Aorta (tissue), 5 donors: ENCODE measurements around the gene SCN4A. TPM values are rescaled to one million over a fixed set of nuclear protein-coding genes. Genes with fewer than 3 reads are reported as not detected.
A peak's percentile ranks its signal among the peaks of the same experiment; 100 is the strongest.

Experiments
- ATAC-seq: fragments of 200-7000 bp; cut with Tn5 transposase; one replicate; pipeline ENCODE4 v1.9.1; 2022; ENCODE audit warnings: moderate library complexity; ENCODE audit not compliant: low FRiP score
- DNase-seq, 2 donors: peaks; one replicate each; pipeline ENCODE4 v3.0.0-alpha.2; 2020
- H3K27ac ChIP-seq, 2 donors: one replicate each; pipeline ENCODE4 v1.5.1; 2013; ENCODE audit warnings: low read length in 2 of 2, mild to moderate bottlenecking in 2 of 2, moderate library complexity in 2 of 2, control low read depth in 1 of 2, inconsistent platforms in 1 of 2, low read depth in 1 of 2
- H3K27me3 ChIP-seq, 2 donors: one replicate each; pipeline ENCODE4 v1.6.1; 2013; ENCODE audit warnings: control low read depth in 1 of 2, low read length in 1 of 2, mild to moderate bottlenecking in 1 of 2, moderate library complexity in 1 of 2; ENCODE audit not compliant: insufficient read depth in 2 of 2, control insufficient read depth in 1 of 2
- H3K36me3 ChIP-seq, 2 donors: one replicate each; pipeline ENCODE4 v1.6.1; 2013; ENCODE audit warnings: control low read depth in 1 of 2, low read length in 1 of 2, mild to moderate bottlenecking in 1 of 2; ENCODE audit not compliant: insufficient read depth in 2 of 2, control insufficient read depth in 1 of 2
- H3K4me1 ChIP-seq, 2 donors: one replicate each; pipeline ENCODE4 v1.6.1; 2013; ENCODE audit warnings: low read length in 2 of 2, control low read depth in 1 of 2, mild to moderate bottlenecking in 1 of 2, moderate library complexity in 1 of 2; ENCODE audit not compliant: insufficient read depth in 2 of 2, control insufficient read depth in 1 of 2
- H3K4me3 ChIP-seq, 2 donors: one replicate each; pipeline ENCODE4 v1.5.1; 2013; ENCODE audit warnings: low read length in 2 of 2, control low read depth in 1 of 2, mild to moderate bottlenecking in 1 of 2
- H3K9me3 ChIP-seq: one replicate; pipeline ENCODE4 v1.6.1; 2013; ENCODE audit warnings: mild to moderate bottlenecking, low read length; ENCODE audit not compliant: control insufficient read depth
- WGBS, 2 donors: extraction: QIAGEN DNeasy Blood & Tissue Kit; methylation state at CpG; one replicate each; pipeline ENCODE4 v1.1.7; 2013; 5-methylcytosine and 5-hydroxymethylcytosine counted together
- intact Hi-C, 2 donors: fragments of 100-400 bp; cut with DNase I; formaldehyde crosslinking; loops; one replicate each; pipeline versions ENCODE4 v1.14.2 to v1.15.0; 2022
- polyA plus RNA-seq, 2 donors: library from polyadenylated mRNA; stranded (reverse); fragments of 200-250 nt; gene quantifications; one replicate each; pipeline ENCODE4 v1.2.3, GENCODE V29; 2013
- total RNA-seq, 2 donors: library from RNA; stranded (reverse); fragmentation: NEBNext Ultra II Directional; extraction: Animal tissue kit (Norgen Biotek cat#: 25700); gene quantifications; one replicate each; pipeline ENCODE4 v1.2.1, GENCODE V29; 2021
- donor health status: healthy with polysubstance abuse.
- donor health status: Bipolar disorder and iron deficiency.
- donor health status: DM: no; HTN: no; CAD: no.
- donor health status: DM: no; HTN: no; CAD: no.
- donor health status: DM: yes; HTN: yes; CAD: no.

The SCN4A gene
- total and polyA plus RNA-seq, 4 donors, result 0.03 to 3.2 (median 1.5) TPM; not detected in 1

DNA sequence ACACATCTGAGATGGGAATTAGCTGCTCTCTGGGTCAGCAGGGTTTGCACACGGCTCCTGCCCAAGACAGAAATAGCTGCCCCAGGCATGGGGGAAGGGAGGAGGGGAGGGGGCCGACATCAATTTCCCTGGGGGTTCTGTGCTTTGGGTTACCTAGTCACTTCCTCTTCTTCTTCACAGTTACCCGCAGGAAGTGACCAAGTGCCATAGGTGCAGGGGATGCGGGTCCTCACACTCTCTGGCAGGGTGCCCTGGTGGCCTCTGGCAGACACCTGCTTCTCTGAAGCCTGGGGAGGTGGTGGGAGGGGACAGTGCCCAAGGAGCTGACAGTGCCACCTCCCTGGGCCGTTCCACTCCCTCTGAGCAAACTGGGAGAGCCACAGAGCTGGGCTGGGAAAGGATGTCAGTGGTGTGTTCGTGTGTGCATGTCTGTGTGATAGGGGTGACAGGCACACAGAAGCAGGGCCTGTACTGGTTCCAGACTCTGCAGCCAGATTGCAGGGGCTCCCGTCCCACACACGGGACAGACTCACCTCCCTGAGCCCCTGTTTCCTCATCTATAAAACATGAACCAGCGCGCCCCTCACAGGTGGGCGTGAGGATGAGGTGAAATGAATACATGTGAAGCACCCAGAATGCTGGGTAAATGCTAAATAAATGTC is 18.2 kb downstream of the SCN4A start:
- H3K4me1 ChIP-seq, result no peaks in the 10 kb centered on the region
- H3K4me3 ChIP-seq, result no peak overlapping the region
- ATAC-seq (no peak), DNase-seq (no peak)
- 58 to 65% methylated on average over 11 of the region's 11 CpGs for WGBS, 2 donors
- H3K27ac ChIP-seq, result no peak overlapping the region
- no peaks in the 10 kb centered on the region for H3K27me3 ChIP-seq
- intact Hi-C loops, result no loop called here
- H3K36me3 ChIP-seq, result no peaks in the 10 kb centered on the region
- H3K9me3 ChIP-seq, result no peaks in the 10 kb centered on the region

DNA sequence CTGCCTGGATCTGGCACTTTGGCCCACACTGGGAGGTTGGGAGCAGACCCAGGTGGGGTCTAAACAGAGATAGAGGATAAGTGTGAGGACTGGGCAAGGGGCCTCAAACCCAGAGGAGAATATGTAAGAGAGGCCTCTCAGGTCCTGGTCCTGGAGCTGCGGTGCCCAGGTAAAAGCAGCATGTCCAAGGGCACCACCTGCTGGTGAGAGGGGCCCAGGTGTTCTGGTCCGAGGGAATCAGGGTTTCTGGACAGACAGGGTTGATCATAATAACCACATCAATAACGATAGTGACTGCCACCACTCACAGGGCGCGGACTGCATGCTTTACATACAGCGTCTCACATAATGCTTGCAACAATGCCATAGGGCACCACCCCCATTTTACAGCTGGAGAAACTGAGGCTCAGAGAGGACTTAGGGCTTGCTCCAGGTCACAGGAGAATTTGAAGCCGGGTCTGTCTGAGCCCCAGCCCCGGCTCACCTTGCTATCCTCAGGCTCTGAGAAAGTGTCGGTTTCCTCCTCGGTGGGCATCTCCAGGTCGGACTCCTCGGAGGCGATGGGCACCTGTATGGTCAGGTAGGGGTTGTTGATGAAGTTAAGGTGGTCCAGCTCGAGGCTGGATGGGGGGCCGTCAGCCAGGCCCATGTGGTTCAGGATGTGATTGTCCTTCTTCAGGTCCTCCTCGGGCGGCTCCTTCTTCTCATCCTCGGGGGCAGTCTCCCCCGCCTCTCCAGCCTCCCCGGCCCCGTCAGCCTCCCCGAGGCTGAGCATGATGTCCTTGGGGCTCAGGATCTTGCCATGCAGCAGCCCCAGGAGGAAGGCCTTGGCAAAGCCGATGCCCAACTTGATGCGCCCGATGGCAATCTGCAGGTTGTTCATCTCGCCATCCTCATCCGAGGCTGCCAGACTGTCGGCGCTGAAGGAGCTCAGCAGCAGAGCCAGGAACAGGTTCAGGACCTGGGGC is 21.5 kb downstream of the SCN4A start:
- H3K27me3 ChIP-seq, result no peaks in the 10 kb centered on the region
- intact Hi-C loops, result no loop called here
- DNase-seq (no peak), ATAC-seq (no peak)
- H3K27ac ChIP-seq, result no peak overlapping the region
- no peaks in the 10 kb centered on the region for H3K9me3 ChIP-seq
- WGBS, 2 donors, result 93 to 94% methylated on average over 29 of the region's 29 CpGs
- H3K4me3 ChIP-seq, result no peak overlapping the region
- H3K36me3 ChIP-seq, result no peaks in the 10 kb centered on the region
- H3K4me1 ChIP-seq, result no peaks in the 10 kb centered on the region

DNA sequence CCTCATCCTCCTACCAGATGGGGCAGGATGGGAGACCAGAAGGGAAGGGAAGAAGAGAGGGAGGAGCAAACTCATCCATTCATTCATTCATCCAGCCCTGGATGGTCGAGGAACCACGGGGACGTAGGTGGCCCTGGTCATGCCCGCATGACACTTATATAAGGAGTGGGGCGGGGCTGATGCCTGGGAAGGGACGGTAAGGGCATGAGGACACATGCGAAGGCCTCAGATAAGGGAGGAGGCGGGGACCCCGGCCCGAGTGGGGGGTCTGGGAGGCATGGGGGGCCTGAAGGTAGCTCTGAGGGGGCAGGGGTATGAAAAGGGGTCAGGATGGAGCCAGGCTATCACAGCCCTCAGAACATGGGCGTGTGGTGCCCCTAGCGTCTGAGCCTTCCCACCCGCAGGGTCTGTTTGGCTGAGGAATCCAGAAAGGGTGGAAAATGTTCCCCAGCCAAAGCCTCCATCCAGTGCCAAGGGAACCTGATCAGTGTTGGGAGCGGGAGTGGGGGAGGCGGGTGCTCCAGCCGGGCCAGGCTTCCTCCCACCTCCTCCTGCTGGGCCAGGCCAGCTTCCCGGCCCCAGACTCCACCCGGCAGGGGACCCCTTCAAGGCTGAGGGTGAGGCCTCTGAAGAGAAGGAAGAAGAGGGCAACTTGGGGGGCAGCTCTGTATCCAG is 23.0 kb downstream of the SCN4A start:
- Histone ChIP-seq H3K36me3 (no peaks in the 10 kb centered on the region), H3K4me1 (no peaks in the 10 kb centered on the region), H3K4me3 (no peak overlapping the region), H3K27me3 (no peaks in the 10 kb centered on the region), H3K27ac (no peak overlapping the region), H3K9me3 (no peaks in the 10 kb centered on the region)
- intact Hi-C loops, result no loop called here
- WGBS, 2 donors, result 51 to 55% methylated on average over 18 of the region's 18 CpGs
- no peak for ATAC-seq
- no peak for DNase-seq

DNA sequence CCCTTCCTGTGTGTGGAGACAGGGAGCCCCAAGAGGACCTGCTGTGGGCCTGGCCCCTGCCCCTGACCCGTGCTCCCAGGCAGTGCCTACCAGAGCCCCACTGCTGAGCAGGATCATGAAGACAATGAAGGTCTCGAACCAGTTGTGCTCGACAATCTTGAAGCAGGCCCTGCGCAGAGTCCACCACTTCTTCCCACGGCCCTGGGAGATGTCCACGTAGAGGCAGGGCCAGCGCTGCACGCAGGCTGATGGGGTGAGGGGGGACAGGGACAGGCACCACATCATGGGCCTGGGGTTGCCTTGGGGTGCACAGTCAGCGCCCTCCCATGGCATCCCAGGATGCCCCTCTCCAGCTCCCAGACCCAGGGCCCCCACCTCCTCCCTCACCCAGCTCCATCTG is 24.2 kb downstream of the SCN4A start:
- 95 to 96% methylated on average over 8 to 9 of the region's 9 CpGs for WGBS, 2 donors
- H3K27ac ChIP-seq, result no peak overlapping the region
- intact Hi-C loops, result no loop called here
- no peak for DNase-seq
- no peak overlapping the region for H3K4me3 ChIP-seq
- H3K36me3 ChIP-seq, result no peaks in the 10 kb centered on the region
- no peaks in the 10 kb centered on the region for H3K4me1 ChIP-seq
- H3K9me3 ChIP-seq, result no peaks in the 10 kb centered on the region
- no peaks in the 10 kb centered on the region for H3K27me3 ChIP-seq
- no peak for ATAC-seq

DNA sequence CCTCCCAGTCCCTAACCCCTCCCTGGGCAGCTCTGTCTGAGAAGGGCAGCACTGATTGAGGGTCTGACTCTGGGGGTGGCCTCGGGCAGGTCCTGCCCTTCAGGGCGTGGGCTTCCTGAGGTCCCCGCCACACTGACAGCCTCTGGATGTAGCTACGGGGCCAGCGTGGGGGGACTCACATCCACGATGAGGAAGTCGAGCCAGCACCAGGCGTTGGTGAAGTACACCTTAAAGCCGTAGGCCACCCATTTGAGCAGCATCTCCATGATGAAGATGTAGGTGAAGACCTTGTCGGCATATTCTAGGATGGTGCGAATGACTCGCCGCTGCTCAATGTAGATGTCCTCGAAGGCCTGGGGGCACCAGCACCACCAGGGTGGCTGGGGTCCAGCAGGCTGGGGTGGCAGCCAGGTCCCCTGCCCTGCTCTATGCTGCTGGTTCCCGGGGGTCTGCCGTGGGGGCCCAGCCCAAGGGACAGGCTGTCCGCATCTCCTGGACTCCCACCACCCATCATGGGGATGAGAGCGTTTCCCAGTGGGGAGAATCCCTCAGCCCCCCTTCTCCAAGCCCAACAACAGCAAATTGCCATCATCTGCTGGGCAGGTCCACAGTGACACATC is 24.9 kb downstream of the SCN4A start:
- intact Hi-C loops, result no loop called here
- Histone ChIP-seq H3K27ac (no peak overlapping the region), H3K36me3 (no peaks in the 10 kb centered on the region), H3K27me3 (no peaks in the 10 kb centered on the region), H3K4me3 (no peak overlapping the region), H3K4me1 (no peaks in the 10 kb centered on the region), H3K9me3 (no peaks in the 10 kb centered on the region)
- ATAC-seq, result no peak
- 92 to 94% methylated on average over 17 to 18 of the region's 18 CpGs for WGBS, 2 donors
- no peak for DNase-seq

DNA sequence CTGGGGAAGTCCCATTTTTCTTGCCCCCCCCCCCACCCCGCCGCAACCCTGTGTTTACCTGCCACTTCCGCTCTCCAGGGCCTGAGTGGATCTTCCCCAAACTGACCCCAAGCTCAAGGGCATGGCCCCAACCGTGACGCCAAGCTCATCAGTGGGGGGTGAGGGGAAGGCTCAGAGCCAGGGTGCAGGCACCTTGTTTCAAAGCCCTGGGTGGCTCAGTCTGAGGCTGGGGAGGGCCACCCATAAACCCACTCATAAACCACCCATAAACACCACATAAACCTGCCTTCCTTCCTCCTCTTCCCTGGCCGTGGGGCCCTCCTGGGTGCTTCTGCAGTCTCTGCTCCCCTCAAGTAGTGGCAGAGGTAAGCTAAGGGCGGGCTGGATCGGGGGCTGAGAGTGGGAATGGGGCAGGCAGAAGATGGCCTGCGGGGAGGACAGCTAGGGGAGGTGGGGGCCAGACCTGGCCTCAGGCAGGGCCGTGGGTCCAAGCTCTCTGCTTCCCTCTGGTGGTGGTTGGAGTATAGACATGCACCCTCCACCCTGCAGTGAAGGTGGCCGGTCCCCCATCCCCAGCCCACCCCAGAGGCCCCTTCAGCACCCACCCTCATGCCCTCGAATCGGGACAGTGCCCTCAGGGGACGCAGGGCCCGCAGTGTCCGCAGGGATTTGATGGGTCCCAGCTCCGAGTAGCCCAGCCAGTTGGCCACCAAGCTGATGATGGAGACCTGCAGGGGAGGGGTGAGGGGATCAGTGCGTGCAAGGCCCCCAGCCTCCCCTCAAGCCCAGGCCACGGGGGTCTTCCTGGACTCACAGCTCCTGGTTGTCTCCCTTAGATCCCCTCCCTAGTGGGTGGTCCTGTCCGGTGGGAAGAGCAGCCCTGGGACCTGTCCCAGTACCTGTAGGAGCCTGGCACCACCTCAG is 26.0 kb downstream of the SCN4A start:
- ATAC-seq, result peak; percentile 73
- 52% methylated on average over 20 of the region's 20 CpGs for WGBS, 2 donors
- intact Hi-C loops, result no loop called here
- Histone ChIP-seq H3K36me3 (no peaks in the 10 kb centered on the region), H3K27ac (no peak overlapping the region), H3K4me3 (no peak overlapping the region), H3K4me1 (no peaks in the 10 kb centered on the region), H3K9me3 (no peaks in the 10 kb centered on the region), H3K27me3 (no peaks in the 10 kb centered on the region)
- no peak for DNase-seq

DNA sequence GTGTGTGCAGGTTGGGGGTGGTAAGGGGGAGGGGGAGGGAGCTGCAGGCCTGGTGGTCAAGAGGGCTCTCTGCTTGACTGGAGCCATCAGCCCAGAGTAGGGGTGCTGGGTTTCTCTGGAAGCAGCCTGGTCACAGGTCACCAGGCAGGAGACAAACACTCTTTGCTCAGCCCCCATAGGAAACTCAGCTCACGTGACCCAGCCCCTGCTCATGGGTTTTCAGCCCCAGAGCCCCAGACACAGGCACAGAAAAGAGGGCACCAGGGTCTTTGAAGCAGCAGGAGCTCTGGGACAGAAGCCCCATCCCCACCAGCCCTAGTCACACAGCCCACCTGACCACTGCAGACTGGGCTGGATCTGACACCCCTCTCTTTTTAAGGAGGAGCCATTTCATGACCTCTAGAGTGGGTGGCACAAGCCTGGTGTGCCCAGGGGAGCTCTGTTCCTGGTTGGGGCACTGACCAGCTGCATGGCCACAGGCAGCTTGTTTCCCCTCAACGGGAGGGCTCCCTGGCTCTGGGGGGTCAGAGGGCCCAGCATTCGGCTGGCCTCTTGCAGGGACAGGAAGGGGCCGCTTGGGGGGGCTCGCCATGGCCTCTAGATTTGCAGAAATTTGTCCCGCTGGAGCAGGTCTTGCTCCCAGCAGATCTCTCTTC is 26.8 kb downstream of the SCN4A start:
- WGBS, 2 donors, result 78 to 82% methylated on average over 6 of the region's 6 CpGs
- DNase-seq (no peak), ATAC-seq (no peak)
- H3K4me3 ChIP-seq, result no peak overlapping the region
- no peak overlapping the region for H3K27ac ChIP-seq
- no peaks in the 10 kb centered on the region for H3K9me3 ChIP-seq
- H3K36me3 ChIP-seq, result no peaks in the 10 kb centered on the region
- no peaks in the 10 kb centered on the region for H3K27me3 ChIP-seq
- intact Hi-C loops, result no loop called here
- no peaks in the 10 kb centered on the region for H3K4me1 ChIP-seq
